ENCODE measurements around the gene GABRD. TPM values are rescaled to one million over a fixed set of nuclear protein-coding genes. Genes with fewer than 3 reads are reported as not detected.

The GABRD gene
- total and polyA plus RNA-seq, 2 of the 13 experiments (the other 11 are each of a cell fraction or from before 2014, with no cell fraction given) = not detected

- intact Hi-C loops (cut with micrococcal nuclease; ENCODE audit: unreplicated experiment) (no loop called here), in situ Hi-C loops (cut with HindIII; ENCODE audit: extremely low pct_ligation_motif_present, low pct_unique_long_range_greater_than_20kb) (no loop called here)
- WGBS (ENCODE audit: low lambda C conversion rate) = 85% methylated on average over 61 of the region's 61 CpGs
- BruUV-seq (replicated peaks) = no TSS peak
- FAIRE-seq (no peak), DNase-seq (ENCODE audit: low spot score) (no peak), ATAC-seq (no peak)
- Histone ChIP-seq H3K9ac (ENCODE audit: insufficient read depth, low read depth, low read length) (no peak overlapping the region), H3K9me3 (ENCODE audit: low read length) (no peaks in the 10 kb centered on the region), H4K20me1 (ENCODE audit: insufficient read depth, low read length) (no peaks in the 10 kb centered on the region), H3K27me3 (ENCODE audit: control insufficient read depth in 1 of 2, insufficient read depth in 2 of 2, low read length in 2 of 2) (peaks cover 11 to 34% of the 10 kb centered on the region in 2 experiments; a peak in 4 of 5 replicates), H2AFZ (ENCODE audit: low read length) (no peak overlapping the region), H3K79me2 (ENCODE audit: insufficient read depth, low read length) (no peaks in the 10 kb centered on the region), H3K4me1 (ENCODE audit: insufficient read depth, low read length) (peaks cover 5% of the 10 kb centered on the region), H3K36me3 (replicated peaks in 1 of 2; ENCODE audit: control insufficient read depth in 1 of 2, insufficient read depth in 2 of 2, low read length in 2 of 2) (no peaks in the 10 kb centered on the region), H3K4me2 (ENCODE audit: low read depth, low read length) (no peak overlapping the region), H3K27ac (ENCODE audit: extremely low read length, insufficient read depth, low read length) (no peak overlapping the region), H3K4me3 (replicated peaks in 1 of 3; ENCODE audit: insufficient read depth in 1 of 3, low read depth in 2 of 3, low read length in 3 of 3) (no peak overlapping the region)
- ChIA-PET CTCF (ENCODE audit: low intra/inter-chr PET ratio, low total read pairs) (no interaction called here), POLR2A (no interaction called here)
- no peak for TF ChIP-seq CHD4 (IDR thresholded peaks at IDR 0.05; ENCODE audit: borderline replicate concordance, low read length)
- no peak for TF ChIP-seq HDAC1 (CRISPR knock-in tag; IDR thresholded peaks at IDR 0.05)
- no peak for TF ChIP-seq ZSCAN31 (CRISPR knock-in tag; IDR thresholded peaks at IDR 0.05; ENCODE audit: low read depth)
- no peak for TF ChIP-seq TFE3 (CRISPR knock-in tag; IDR thresholded peaks at IDR 0.05)
- no peak for TF ChIP-seq ZNF674 (CRISPR knock-in tag; IDR thresholded peaks at IDR 0.05; ENCODE audit: low read depth)
- TF ChIP-seq ARNT2 (CRISPR knock-in tag; IDR thresholded peaks at IDR 0.05; ENCODE audit: low read depth) = no peak
- peak; percentile 73 for TF ChIP-seq USF2 (IDR thresholded peaks at IDR 0.05; ENCODE audit: low read depth, low read length)
- TF ChIP-seq USF2 (CRISPR knock-in tag; IDR thresholded peaks at IDR 0.05; ENCODE audit: borderline replicate concordance) = no peak
- no peak for TF ChIP-seq ZNF30 (CRISPR knock-in tag; IDR thresholded peaks at IDR 0.05)
- TF ChIP-seq RAD51 (IDR thresholded peaks at IDR 0.05; ENCODE audit: borderline replicate concordance) = peak; percentile 85
- no peak for TF ChIP-seq ZNF644 (CRISPR knock-in tag; IDR thresholded peaks at IDR 0.05; ENCODE audit: low read depth)
- no peak for TF ChIP-seq JARID2 (CRISPR knock-in tag; IDR thresholded peaks at IDR 0.05; ENCODE audit: insufficient replicate concordance)
- TF ChIP-seq SIN3B (IDR thresholded peaks at IDR 0.05; ENCODE audit: low read length) = no peak
- no peak for TF ChIP-seq SIX4 (CRISPR knock-in tag; IDR thresholded peaks at IDR 0.05)
- TF ChIP-seq KMT2B (CRISPR knock-in tag; IDR thresholded peaks at IDR 0.05) = no peak
- no peak for TF ChIP-seq HOXD1 (CRISPR knock-in tag; IDR thresholded peaks at IDR 0.05)
Observed at GRCh38 chr1:1979482-1980165, 39.5 kb upstream of the GABRD start.

Measured in HepG2 (cell line).